GM12878 (cell line): ENCODE data around the gene DUSP16. TPM values are rescaled to one million over a fixed set of nuclear protein-coding genes. Genes with fewer than 3 reads are reported as not detected.

Experiments used
- ATAC-seq: fragments of 200-7000 bp; cut with Tn5 transposase; 3 replicates; pipeline ENCODE4 v1.9.1; 2020; ENCODE audit warnings: mild to moderate bottlenecking, moderate library complexity
- BruUV-seq: library from RNA; stranded (reverse); fragments of 400-500 nt; replicated peaks from 2 replicates; lab custom pipeline; 2021; lab: Mats Ljungman, UMichigan
- CTCF ChIA-PET: fragments of 300-600 bp; sonication (Branson Sonifier 250); formaldehyde crosslinking; extraction: SDS; loops from one replicate; lab custom pipeline; 2021; ENCODE audit warnings: inconsistent platforms; lab: Yijun Ruan, JAX
- POLR2A ChIA-PET: fragments of 350-600 bp; formaldehyde crosslinking; extraction: SDS; loops from one replicate; lab custom pipeline; 2021; ENCODE audit warnings: inconsistent platforms; lab: Charles Lee
- RAD21 ChIA-PET: fragments of 300-600 bp; sonication (Branson Sonifier 250); formaldehyde crosslinking; loops from one replicate; lab custom pipeline; 2023; ENCODE audit warnings: antibody characterized with exemption; ENCODE audit not compliant: unreplicated experiment; lab: Charles Lee
- SMC1A ChIA-PET: fragments of 300-600 bp; sonication (Branson Sonifier 250); formaldehyde crosslinking; loops from one replicate; lab custom pipeline; 2023; ENCODE audit not compliant: unreplicated experiment, uncharacterized antibody; lab: Charles Lee
- DNase-seq: peaks from one replicate; pipeline ENCODE4 v3.0.0-alpha.2; 2011; ENCODE audit warnings: low read depth, low spot score
- FAIRE-seq: peaks from 3 replicates; lab custom pipeline; 2011; peaks lifted over from hg19 to GRCh38; lab: Jason Lieb, UNC
- H2AFZ ChIP-seq: 2 replicates; pipeline ENCODE4 v1.6.0; 2011; ENCODE audit warnings: low read depth, low read length, control low read depth; ENCODE audit not compliant: control insufficient read depth
- H3K27ac ChIP-seq: 2 replicates; pipeline ENCODE4 v1.5.1; 2011; ENCODE audit warnings: control low read depth; ENCODE audit not compliant: control insufficient read depth, insufficient read depth
- H3K27me3 ChIP-seq, 2 experiments: replicated peaks in 1 of 2; 2 replicates each; pipeline versions ENCODE4 v1.6.0 to v1.6.1; 2011; ENCODE audit warnings: low read length in 1 of 2; ENCODE audit not compliant: control insufficient read depth in 2 of 2, insufficient read depth in 2 of 2
- H3K36me3 ChIP-seq, 2 experiments: 2 replicates each; pipeline ENCODE4 v1.5.1; 2011; ENCODE audit warnings: low read length in 1 of 2; ENCODE audit not compliant: control insufficient read depth in 2 of 2, insufficient read depth in 2 of 2
- H3K4me1 ChIP-seq: 2 replicates; pipeline ENCODE4 v1.6.1; 2011; ENCODE audit warnings: mild to moderate bottlenecking, low read length, moderate library complexity, mixed read lengths; ENCODE audit not compliant: control insufficient read depth, insufficient read depth
- H3K4me2 ChIP-seq: 2 replicates; pipeline ENCODE4 v1.6.0; 2011; ENCODE audit warnings: control low read depth; ENCODE audit not compliant: control insufficient read depth, insufficient read depth
- H3K4me3 ChIP-seq: fragments of 200-600 bp; sonication (generic); 2 replicates; pipeline ENCODE4 v1.5.1; 2016
- H3K79me2 ChIP-seq: 2 replicates; pipeline ENCODE4 v1.6.0; 2011; ENCODE audit warnings: low read length; ENCODE audit not compliant: control insufficient read depth, insufficient read depth
- H3K9ac ChIP-seq: 2 replicates; pipeline ENCODE4 v1.8.0; 2011; ENCODE audit warnings: low read length, control low read depth, mixed read lengths; ENCODE audit not compliant: control insufficient read depth, insufficient read depth
- H3K9me3 ChIP-seq: replicated peaks from 3 replicates; pipeline ENCODE4 v1.5.1; 2011; ENCODE audit warnings: mild to moderate bottlenecking, low read length; ENCODE audit not compliant: control insufficient read depth, insufficient read depth
- H4K20me1 ChIP-seq: 2 replicates; pipeline ENCODE4 v1.6.0; 2011; ENCODE audit not compliant: control insufficient read depth, insufficient read depth
- CTCF ChIP-seq, 3 experiments: IDR thresholded peaks in 2 of 3; conservative IDR thresholded peaks in 1 of 3; 2 replicates each; pipeline ENCODE4 v1.5.1; 2011; ENCODE audit warnings: low read depth in 3 of 3, low read length in 3 of 3, mild to moderate bottlenecking in 3 of 3, control low read depth in 2 of 3, moderate library complexity in 2 of 3, inconsistent platforms in 1 of 3, mixed read lengths in 1 of 3; ENCODE audit not compliant: control insufficient read depth in 2 of 3, insufficient read depth in 1 of 3; ENCODE audit errors: extremely low read depth in 1 of 3
- IKZF2 ChIP-seq, 2 experiments: fragments of 450-650 bp; IDR thresholded peaks; 2 replicates each; pipeline ENCODE4 v1.6.1; 2017; ENCODE audit warnings: mild to moderate bottlenecking in 2 of 2, moderate library complexity in 2 of 2
- LARP7 ChIP-seq: fragments of 450-650 bp; IDR thresholded peaks from 2 replicates; pipeline ENCODE4 v1.6.1; 2017; ENCODE audit warnings: mild to moderate bottlenecking
- MAX ChIP-seq: IDR thresholded peaks from 2 replicates; pipeline ENCODE4 v1.6.1; 2012; ENCODE audit warnings: low read depth, low read length, improper control_type of control experiment
- MXI1 ChIP-seq: fragments of 150-350 bp; IDR thresholded peaks from 2 replicates; pipeline ENCODE4 v1.6.1; 2011; ENCODE audit warnings: low read depth, mild to moderate bottlenecking, inconsistent platforms, low read length, improper control_type of control experiment
- NFYB ChIP-seq: IDR thresholded peaks from 2 replicates; pipeline ENCODE4 v1.6.1; 2011; ENCODE audit warnings: low read depth, mild to moderate bottlenecking, low read length, improper control_type of control experiment, moderate library complexity; ENCODE audit not compliant: insufficient read depth
- SMC3 ChIP-seq: IDR thresholded peaks from 2 replicates; pipeline ENCODE4 v1.6.1; 2011; ENCODE audit warnings: low read length, improper control_type of control experiment, borderline replicate concordance
- ZNF384 ChIP-seq: IDR thresholded peaks from 2 replicates; pipeline ENCODE4 v1.6.1; 2012; ENCODE audit warnings: low read depth, mild to moderate bottlenecking, low read length, improper control_type of control experiment, borderline replicate concordance
- WGBS: methylation state at CpG from one replicate; pipeline ENCODE4 v1.1.6; 2016; ENCODE audit warnings: low lambda C conversion rate; ENCODE audit not compliant: insufficient replicate concordance, insufficient coverage; ENCODE audit errors: missing lambda C conversion rate; 5-methylcytosine and 5-hydroxymethylcytosine counted together
- in situ Hi-C: fragments of 300-500 bp; cut with MboI; formaldehyde crosslinking; loops from 9 replicates; pipeline ENCODE4 v1.14.3; 2018; ENCODE audit warnings: mixed read lengths
- intact Hi-C: fragments of 100-400 bp; cut with micrococcal nuclease; formaldehyde crosslinking; loops from one replicate; pipeline ENCODE4 v1.14.2; 2022; ENCODE audit not compliant: unreplicated experiment
- polyA plus RNA-seq, 11 experiments: library from polyadenylated mRNA; depleted of rRNA in 4 of 11; unstranded in 6 of 11; stranded (reverse) in 5 of 11; fragments of >200 nt; fragmentation: Nextera tagmentation in 4 of 11; fragmentation: Illumina TruSeq in 1 of 11; extraction: Ambion mirVana in 4 of 11; extraction: Trizol in 1 of 11; gene quantifications; 1 replicate in 1 of 11; 2 replicates in 10 of 11; pipeline versions ENCODE4 v1.2.1 to v1.2.3, GENCODE V29; 2011 to 2016; ENCODE audit warnings: inconsistent platforms in 2 of 11, missing spikeins in 2 of 11, low read depth in 1 of 11
- total RNA-seq, 4 experiments: library from RNA; depleted of rRNA in 3 of 4; stranded (reverse); fragments of >200 nt in 3 of 4; fragmentation: Illumina TruSeq in 1 of 4; extraction: Trizol in 1 of 4; gene quantifications; 2 replicates each; pipeline versions ENCODE4 v1.2.1 to v1.2.3, GENCODE V29; 2013 to 2021
- TF ChIP-seq, protein P1 (sequence below): fragments of 450-650 bp; IDR thresholded peaks from 2 replicates; pipeline ENCODE4 v1.6.1; 2018; ENCODE audit warnings: mild to moderate bottlenecking, low read depth, moderate library complexity; ENCODE audit not compliant: partially characterized antibody

The DUSP16 gene
- total and polyA plus RNA-seq, 10 of the 15 experiments (the other 5 are each of a cell fraction or from before 2014, with no cell fraction given): 3.9 to 75.3 (median 26.8) TPM

DNA sequence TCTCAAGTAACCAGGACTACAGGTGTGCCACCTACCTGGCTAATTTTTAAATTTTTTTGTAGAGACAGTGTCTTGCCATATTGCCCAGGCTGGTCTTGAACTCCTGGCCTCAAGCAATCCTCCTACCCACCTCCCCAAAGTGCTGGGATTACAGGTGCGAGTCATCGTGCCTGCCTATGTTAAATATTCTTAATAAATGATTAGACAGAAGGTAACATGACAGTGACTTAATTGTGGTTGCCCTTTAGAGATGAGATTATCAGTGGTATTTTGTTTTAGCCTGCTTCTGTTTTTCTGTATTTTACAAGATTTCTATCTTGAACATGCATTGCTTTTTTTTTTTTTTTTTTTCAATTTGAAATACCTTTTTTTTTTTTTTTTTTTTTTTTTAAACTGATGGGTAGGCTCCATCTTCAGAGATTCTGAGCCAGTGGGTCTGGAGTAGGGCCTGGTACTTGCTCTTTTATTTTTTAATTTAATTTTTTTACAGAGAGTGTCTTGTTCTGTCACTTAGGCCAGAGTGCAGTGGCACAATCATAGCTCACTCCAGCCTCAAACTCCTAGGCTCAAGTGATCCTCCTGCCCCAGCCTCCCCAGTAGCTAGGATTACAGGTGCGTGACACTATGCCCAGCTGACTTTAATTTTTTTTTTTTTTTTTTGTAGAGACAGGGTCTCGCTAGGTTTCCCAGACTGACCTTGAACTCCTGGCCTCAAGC lies 117.3 kb downstream of the DUSP16 start:
- Histone ChIP-seq H3K27me3 (no peaks in the 10 kb centered on the region), H3K4me2 (no peak overlapping the region), H3K9ac (no peak overlapping the region)
- no peak for ATAC-seq
- 97% methylated on average over 3 of the region's 4 CpGs for WGBS
- BruUV-seq: no TSS peak
- no peak for FAIRE-seq
- no peak for TF ChIP-seq MAX
- no peak for TF ChIP-seq MXI1
- TF ChIP-seq ZNF384: peak; percentile 53
- TF ChIP-seq, all 136 proteins: peak for 1
- Histone ChIP-seq H3K9me3 (no peaks in the 10 kb centered on the region), H3K4me1 (no peaks in the 10 kb centered on the region), H3K36me3 (no peaks in the 10 kb centered on the region), H4K20me1 (no peaks in the 10 kb centered on the region), H3K27ac (no peak overlapping the region), H3K79me2 (no peaks in the 10 kb centered on the region), H3K4me3 (no peak overlapping the region), H2AFZ (no peak overlapping the region)
- no peak for DNase-seq
- intact Hi-C loops: no loop called here
- in situ Hi-C loops: no loop called here
- SMC1A ChIA-PET: interaction anchor here (0.6 to 2.3 kb wide), 9 partner anchors 9 to 44 kb away, joined by 3 to 12 read pairs (median 4); no protein-coding TSS in a partner anchor
- RAD21 ChIA-PET: interaction anchor here (1.0 to 1.8 kb wide), 3 partner anchors 10 to 68 kb away, joined by 3 to 4 read pairs (median 4); no protein-coding TSS in a partner anchor
- CTCF ChIA-PET: interaction anchor here (0.7 to 2.8 kb wide), 5 partner anchors 10 to 65 kb away, joined by 3 to 7 read pairs (median 4); no protein-coding TSS in a partner anchor
- POLR2A ChIA-PET: interaction anchor here (0.6 to 1.2 kb wide), 2 partner anchors 27 to 325 kb away, joined by 3 read pairs; no protein-coding TSS in a partner anchor

DNA sequence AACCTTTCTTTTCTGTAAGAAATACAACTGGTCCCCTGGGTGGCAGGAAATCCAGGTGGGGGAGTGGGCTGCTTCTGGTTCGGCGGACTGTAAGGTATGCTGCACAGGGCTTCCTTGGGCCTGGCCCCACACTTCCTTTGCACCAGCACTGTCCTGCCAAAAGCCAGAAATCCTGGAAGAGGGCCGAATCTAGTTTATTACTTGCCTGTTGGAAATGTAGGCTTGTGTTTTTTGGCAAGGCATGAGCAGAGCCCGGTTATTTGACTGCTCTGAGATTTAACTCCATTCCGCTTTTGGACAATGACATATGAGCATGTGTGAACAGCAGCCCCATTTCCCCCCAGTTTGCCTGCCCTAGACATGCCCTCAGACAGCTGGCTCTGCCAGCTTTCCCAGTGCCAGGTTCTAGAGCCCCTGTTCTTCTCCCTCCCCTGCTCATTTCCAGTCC lies 119.2 kb downstream of the DUSP16 start:
- ChIA-PET CTCF (no interaction called here), POLR2A (no interaction called here), SMC1A (interaction anchor here (1.0 to 3.5 kb wide), 5 partner anchors 9 to 30 kb away, joined by 3 to 15 read pairs (median 5); no protein-coding TSS in a partner anchor), RAD21 (interaction anchor here (1.8 kb wide), 1 partner anchor 12 kb away, joined by 4 read pairs; no protein-coding TSS in a partner anchor)
- Histone ChIP-seq H3K9me3 (no peaks in the 10 kb centered on the region), H3K4me3 (no peak overlapping the region), H3K4me2 (no peak overlapping the region), H3K4me1 (no peaks in the 10 kb centered on the region), H3K36me3 (no peaks in the 10 kb centered on the region), H3K9ac (no peak overlapping the region), H4K20me1 (no peaks in the 10 kb centered on the region), H3K27ac (no peak overlapping the region), H2AFZ (no peak overlapping the region), H3K27me3 (no peaks in the 10 kb centered on the region), H3K79me2 (no peaks in the 10 kb centered on the region)
- intact Hi-C loops: no loop called here
- in situ Hi-C loops: no loop called here
- DNase-seq (no peak), FAIRE-seq (no peak), ATAC-seq (no peak)
- 100% methylated on average over 5 of the region's 5 CpGs for WGBS
- no TSS peak for BruUV-seq
- TF ChIP-seq LARP7: no peak
- TF ChIP-seq NFYB: no peak
- TF ChIP-seq IKZF2 (IDR thresholded peaks at IDR 0.05): no peak
- no peak for TF ChIP-seq CTCF (IDR thresholded peaks at IDR 0.05 in 2 of 3, conservative IDR thresholded peaks at IDR 0.05 in 1 of 3; ENCODE audit: control insufficient read depth in 2 of 3, extremely low read depth in 1 of 3, insufficient read depth in 1 of 3, low read depth in 3 of 3, low read length in 3 of 3)
- TF ChIP-seq, protein P1, sequence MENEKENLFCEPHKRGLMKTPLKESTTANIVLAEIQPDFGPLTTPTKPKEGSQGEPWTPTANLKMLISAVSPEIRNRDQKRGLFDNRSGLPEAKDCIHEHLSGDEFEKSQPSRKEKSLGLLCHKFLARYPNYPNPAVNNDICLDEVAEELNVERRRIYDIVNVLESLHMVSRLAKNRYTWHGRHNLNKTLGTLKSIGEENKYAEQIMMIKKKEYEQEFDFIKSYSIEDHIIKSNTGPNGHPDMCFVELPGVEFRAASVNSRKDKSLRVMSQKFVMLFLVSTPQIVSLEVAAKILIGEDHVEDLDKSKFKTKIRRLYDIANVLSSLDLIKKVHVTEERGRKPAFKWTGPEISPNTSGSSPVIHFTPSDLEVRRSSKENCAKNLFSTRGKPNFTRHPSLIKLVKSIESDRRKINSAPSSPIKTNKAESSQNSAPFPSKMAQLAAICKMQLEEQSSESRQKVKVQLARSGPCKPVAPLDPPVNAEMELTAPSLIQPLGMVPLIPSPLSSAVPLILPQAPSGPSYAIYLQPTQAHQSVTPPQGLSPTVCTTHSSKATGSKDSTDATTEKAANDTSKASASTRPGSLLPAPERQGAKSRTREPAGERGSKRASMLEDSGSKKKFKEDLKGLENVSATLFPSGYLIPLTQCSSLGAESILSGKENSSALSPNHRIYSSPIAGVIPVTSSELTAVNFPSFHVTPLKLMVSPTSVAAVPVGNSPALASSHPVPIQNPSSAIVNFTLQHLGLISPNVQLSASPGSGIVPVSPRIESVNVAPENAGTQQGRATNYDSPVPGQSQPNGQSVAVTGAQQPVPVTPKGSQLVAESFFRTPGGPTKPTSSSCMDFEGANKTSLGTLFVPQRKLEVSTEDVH: no peak
- no peak for TF ChIP-seq SMC3
